Measurements from ENCODE around the gene MCM3.

Gene MCM3

GRCh38 chr6:52254731-52255378, 29.7 kb downstream of the MCM3 start:
- no peak for TF ChIP-seq CTCF (IDR thresholded peaks at IDR 0.05; ENCODE audit: insufficient read depth, missing control alignments)
- FAIRE-seq = no peak

GRCh38 chr6:52253494-52253893, 31.0 kb downstream of the MCM3 start:
- FAIRE-seq (no peak), DNase-seq (ENCODE audit: insufficient read length, low spot score) (no peak)
- TF ChIP-seq CTCF (IDR thresholded peaks at IDR 0.05; ENCODE audit: insufficient read depth, missing control alignments) = no peak

More at GRCh38 chr6:52254731-52255378, 29.7 kb downstream of the MCM3 start:
- no peak for DNase-seq (ENCODE audit: insufficient read length, low spot score)

- no peak for DNase-seq (ENCODE audit: insufficient read length, low spot score)
- FAIRE-seq = no peak
- TF ChIP-seq CTCF (IDR thresholded peaks at IDR 0.05; ENCODE audit: insufficient read depth, missing control alignments) = no peak
These were observed 33.4 kb downstream of the MCM3 start for GRCh38 chr6:52251113-52251512.

GRCh38 chr6:52249078-52249477, 35.5 kb downstream of the MCM3 start:
- no peak for FAIRE-seq
- DNase-seq (ENCODE audit: insufficient read length, low spot score) = no peak
- TF ChIP-seq CTCF (IDR thresholded peaks at IDR 0.05; ENCODE audit: insufficient read depth, missing control alignments) = no peak

GRCh38 chr6:52245425-52245824, 39.1 kb downstream of the MCM3 start:
- no peak for TF ChIP-seq CTCF (IDR thresholded peaks at IDR 0.05; ENCODE audit: insufficient read depth, missing control alignments)
- no peak for DNase-seq (ENCODE audit: insufficient read length, low spot score)
- no peak for FAIRE-seq

GRCh38 chr6:52244400-52244799, 40.1 kb downstream of the MCM3 start, which contains the start of gene IL17F:
TSS of gene IL17F (minus strand) at chr6:52244500. CDS start at chr6:52244429, 71 bp downstream.
- FAIRE-seq = no peak
- no peak for DNase-seq (ENCODE audit: insufficient read length, low spot score)
- no peak for TF ChIP-seq CTCF (IDR thresholded peaks at IDR 0.05; ENCODE audit: insufficient read depth, missing control alignments)

GRCh38 chr6:52243282-52243893, 41.2 kb downstream of the MCM3 start:
- FAIRE-seq (no peak), DNase-seq (ENCODE audit: insufficient read length, low spot score) (no peak)
- no peak for TF ChIP-seq CTCF (IDR thresholded peaks at IDR 0.05; ENCODE audit: insufficient read depth, missing control alignments)
